Esophagus squamous epithelium (tissue), 4 donors: ENCODE data around the gene DNAL4.

Experiments used
- CTCF ChIP-seq, 6 experiments: fragments of 450-650 bp in 4 of 6; fragments of 200-600 bp in 2 of 6; sonication (generic) in 2 of 6; IDR thresholded peaks; one replicate each; pipeline ENCODE4 v1.5.1; 2016 to 2019; ENCODE audit warnings: antibody characterized with exemption in 6 of 6, mild to moderate bottlenecking in 4 of 6, moderate library complexity in 4 of 6
- POLR2A ChIP-seq, 4 donors: fragments of 450-650 bp; IDR thresholded peaks; one replicate each; pipeline ENCODE4 v1.6.1; 2017; ENCODE audit warnings: antibody characterized with exemption in 4 of 4, mild to moderate bottlenecking in 4 of 4, moderate library complexity in 3 of 4

- TF ChIP-seq POLR2A (IDR thresholded peaks at IDR 0.05) (no peak), CTCF (IDR thresholded peaks at IDR 0.05) (no peak)
These were observed 42.0 kb upstream of the DNAL4 start for GRCh38 chr22:38835888-38836301.
